ENCODE results near the gene TNFRSF8.

- TF ChIP-seq IRF2 (CRISPR knock-in tag; IDR thresholded peaks at IDR 0.05; ENCODE audit: borderline replicate concordance, low read depth) (no peak), TEAD4 (CRISPR knock-in tag; IDR thresholded peaks at IDR 0.05) (no peak), ARID4B (CRISPR knock-in tag; IDR thresholded peaks at IDR 0.05; ENCODE audit: borderline replicate concordance) (no peak), CTCF (IDR thresholded peaks at IDR 0.05) (no peak)
Observed at GRCh38 chr1:12191242-12192032, 128.3 kb downstream of the TNFRSF8 start.
